ENCODE results near the gene ERO1A.

ERO1A gene

DNA sequence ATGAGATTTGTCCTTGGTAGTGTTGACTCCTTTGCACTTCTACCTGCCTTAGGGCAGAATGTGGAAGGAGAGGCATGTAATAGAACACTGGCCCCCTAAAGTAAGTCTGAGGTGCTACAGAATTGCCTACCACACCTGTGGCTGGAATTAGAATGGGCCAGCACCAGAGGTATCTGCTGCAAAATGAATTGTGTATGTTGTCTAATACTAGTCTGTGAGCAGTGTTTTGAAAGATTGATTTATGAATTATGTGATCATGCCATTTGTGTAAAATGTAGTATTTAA lies 28.9 kb upstream of the ERO1A start:
- peaks cover 46 to 74% of the 10 kb centered on the region in 2 donors for H3K36me3 ChIP-seq (ENCODE audit: control insufficient read depth in 1 of 2, insufficient read depth in 2 of 2, low read length in 2 of 2)
- H3K27me3 ChIP-seq (ENCODE audit: low read depth, low read length): no peaks in the 10 kb centered on the region
- no peaks in the 10 kb centered on the region for H3K9me3 ChIP-seq (ENCODE audit: control insufficient read depth in 1 of 2, low read length in 2 of 2)
- H3K4me1 ChIP-seq (ENCODE audit: control insufficient read depth in 1 of 2, insufficient read depth in 2 of 2, low read length in 2 of 2): no peaks in the 10 kb centered on the region
- no peak overlapping the region for H3K27ac ChIP-seq (ENCODE audit: low read length)
- H3K4me3 ChIP-seq (ENCODE audit: low read depth in 1 of 2, low read length in 2 of 2): no peak overlapping the region

DNA sequence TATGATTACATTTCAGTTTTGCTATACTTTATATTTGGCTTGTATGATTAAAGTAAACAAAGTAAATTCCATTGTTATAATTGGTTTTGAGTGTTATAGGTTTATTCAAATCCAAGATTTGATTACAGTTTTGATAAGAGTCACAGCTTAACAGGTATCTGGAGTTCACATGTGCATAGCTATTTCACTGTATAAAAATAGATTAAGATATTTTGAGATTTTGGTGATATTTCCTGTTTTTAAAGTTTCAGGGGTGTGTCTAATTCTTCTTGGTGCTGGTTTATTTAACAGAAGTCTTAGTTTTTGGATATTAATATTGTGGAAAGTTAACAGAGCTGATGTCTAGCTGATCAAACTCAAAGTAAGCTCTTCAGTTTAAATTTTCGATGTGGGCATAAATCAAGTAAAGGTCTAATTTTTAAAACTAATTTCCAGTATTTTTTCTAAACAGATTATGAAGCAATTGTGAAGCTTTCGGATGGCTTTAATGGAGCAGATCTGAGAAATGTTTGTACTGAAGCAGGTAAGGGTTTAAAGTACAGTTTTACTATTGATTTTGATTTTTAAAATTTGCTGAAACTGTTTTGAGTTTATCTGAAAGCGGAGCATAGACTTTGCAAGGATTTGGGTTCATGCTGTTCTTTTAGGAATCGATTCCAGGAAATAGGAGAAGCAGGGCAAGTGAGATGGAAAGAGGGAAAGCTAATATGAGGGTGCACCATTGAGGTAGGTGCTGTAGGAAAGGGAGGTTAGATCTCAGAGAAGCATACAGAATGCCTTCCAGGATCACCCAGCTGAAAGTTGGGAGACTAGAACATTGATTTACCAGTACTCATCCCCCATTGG lies 28.4 kb upstream of the ERO1A start:
- Histone ChIP-seq H3K4me1 (ENCODE audit: control insufficient read depth in 1 of 2, insufficient read depth in 2 of 2, low read length in 2 of 2) (no peaks in the 10 kb centered on the region), H3K27ac (ENCODE audit: low read length) (no peak overlapping the region), H3K36me3 (ENCODE audit: control insufficient read depth in 1 of 2, insufficient read depth in 2 of 2, low read length in 2 of 2) (peaks cover 52 to 79% of the 10 kb centered on the region in 2 donors), H3K27me3 (ENCODE audit: low read depth, low read length) (no peaks in the 10 kb centered on the region), H3K9me3 (ENCODE audit: control insufficient read depth in 1 of 2, low read length in 2 of 2) (no peaks in the 10 kb centered on the region), H3K4me3 (ENCODE audit: low read depth in 1 of 2, low read length in 2 of 2) (no peak overlapping the region)

DNA sequence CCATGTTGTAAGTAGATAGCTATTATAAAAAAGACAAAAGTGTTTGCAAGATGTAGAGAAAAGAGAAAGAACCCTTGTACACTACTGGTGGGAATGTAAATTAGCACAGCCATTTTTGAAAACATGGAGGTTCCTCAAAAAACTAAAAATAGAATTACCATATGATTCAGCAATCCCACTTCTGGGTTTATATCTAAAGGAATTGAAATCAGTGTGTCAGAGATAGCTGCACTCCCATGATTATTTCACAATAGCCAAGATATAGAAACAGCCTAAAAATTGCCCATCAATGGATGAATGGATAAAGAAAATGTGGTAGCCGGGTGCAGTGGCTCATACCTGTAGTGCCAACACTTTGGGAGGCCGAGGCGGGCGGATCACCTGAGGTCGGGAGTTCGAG lies 20.8 kb upstream of the ERO1A start:
- Histone ChIP-seq H3K4me1 (ENCODE audit: control insufficient read depth in 1 of 2, insufficient read depth in 2 of 2, low read length in 2 of 2) (no peaks in the 10 kb centered on the region), H3K36me3 (ENCODE audit: control insufficient read depth in 1 of 2, insufficient read depth in 2 of 2, low read length in 2 of 2) (peaks cover 47 to 62% of the 10 kb centered on the region in 2 donors), H3K27ac (ENCODE audit: low read length) (no peak overlapping the region), H3K9me3 (ENCODE audit: control insufficient read depth in 1 of 2, low read length in 2 of 2) (no peaks in the 10 kb centered on the region), H3K27me3 (ENCODE audit: low read depth, low read length) (no peaks in the 10 kb centered on the region), H3K4me3 (ENCODE audit: low read depth in 1 of 2, low read length in 2 of 2) (no peak overlapping the region)

DNA sequence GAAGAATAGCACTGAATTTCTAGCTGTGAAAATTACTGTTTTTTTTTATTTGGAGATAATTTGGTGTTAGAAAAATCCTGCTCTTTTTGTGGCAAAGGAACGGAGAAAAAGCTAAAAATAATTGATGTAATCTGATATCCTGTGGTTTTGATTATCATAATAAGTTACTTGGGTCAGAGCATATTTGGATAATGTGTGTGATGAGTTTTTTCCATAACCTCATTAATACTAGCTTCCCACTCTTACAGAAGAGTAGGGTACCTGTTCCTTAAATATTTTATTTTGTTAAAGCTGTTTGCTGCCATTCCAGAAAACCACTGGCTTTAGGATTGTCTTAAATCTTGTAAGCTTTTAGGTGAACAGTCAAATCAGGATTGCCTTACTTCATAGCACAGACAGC lies 16.3 kb upstream of the ERO1A start:
- no peak overlapping the region for H3K27ac ChIP-seq (ENCODE audit: low read length)
- peaks cover 8 to 13% of the 10 kb centered on the region in 2 donors for H3K4me1 ChIP-seq (ENCODE audit: control insufficient read depth in 1 of 2, insufficient read depth in 2 of 2, low read length in 2 of 2)
- peaks cover 47 to 55% of the 10 kb centered on the region in 2 donors for H3K36me3 ChIP-seq (ENCODE audit: control insufficient read depth in 1 of 2, insufficient read depth in 2 of 2, low read length in 2 of 2)
- H3K27me3 ChIP-seq (ENCODE audit: low read depth, low read length): no peaks in the 10 kb centered on the region
- no peaks in the 10 kb centered on the region for H3K9me3 ChIP-seq (ENCODE audit: control insufficient read depth in 1 of 2, low read length in 2 of 2)
- H3K4me3 ChIP-seq (ENCODE audit: low read depth in 1 of 2, low read length in 2 of 2): no peak overlapping the region

DNA sequence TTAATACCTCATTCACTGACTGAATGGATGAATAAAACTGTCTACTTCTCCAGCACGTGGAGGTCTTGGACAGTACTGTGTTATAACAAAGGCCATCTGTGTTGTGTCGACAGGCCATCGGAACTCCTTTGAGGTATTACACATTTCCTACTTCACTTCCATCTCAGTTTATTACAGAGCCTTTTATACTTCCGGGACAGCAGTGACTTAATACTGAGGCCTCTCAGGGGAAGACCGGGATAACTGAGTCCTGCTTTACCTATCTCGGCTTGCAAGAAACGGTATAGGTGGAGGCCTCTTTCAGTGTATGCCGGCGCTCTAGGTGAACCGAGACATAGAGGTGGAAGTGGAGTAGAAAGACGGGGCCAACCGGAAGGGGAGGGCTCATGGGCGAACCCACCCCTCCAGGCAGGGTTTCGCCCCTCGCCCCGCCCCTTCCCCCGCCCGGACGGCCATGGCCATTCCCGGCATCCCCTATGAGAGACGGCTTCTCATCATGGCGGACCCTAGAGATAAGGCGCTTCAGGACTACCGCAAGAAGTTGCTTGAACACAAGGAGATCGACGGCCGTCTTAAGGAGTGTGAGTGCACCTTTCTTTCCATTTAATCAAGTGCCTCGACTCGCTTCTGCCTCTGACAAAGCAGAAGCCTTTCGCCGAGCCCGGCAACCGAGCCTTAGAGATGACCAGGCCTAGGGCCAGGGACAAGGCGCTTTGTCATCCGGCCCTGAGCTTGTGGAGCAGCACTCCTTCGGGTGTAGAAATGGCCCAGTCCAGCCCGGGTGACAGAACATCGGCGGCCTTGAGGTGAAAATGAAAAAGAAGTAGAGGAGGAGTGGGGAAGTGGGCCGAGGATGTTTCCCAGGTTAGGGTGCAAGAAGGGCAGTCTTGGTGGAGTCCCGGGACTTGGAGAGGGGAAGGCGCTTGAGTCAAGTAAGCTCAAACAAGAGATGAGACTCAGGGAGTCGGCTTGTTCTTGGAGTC lies 11.7 kb upstream of the ERO1A start, which contains the start of gene PSMC6:
TSS of gene PSMC6 (plus strand) at position 477 of the 983 bp plus-strand sequence. CDS start at position 497, 20 bp downstream.
- H3K36me3 ChIP-seq (ENCODE audit: control insufficient read depth in 1 of 2, insufficient read depth in 2 of 2, low read length in 2 of 2): peaks cover 21 to 28% of the 10 kb centered on the region in 2 donors
- peak within 1 kb of the TSS; percentile 81 to 83 for H3K4me3 ChIP-seq (ENCODE audit: low read depth in 1 of 2, low read length in 2 of 2)
- peaks cover 12 to 17% of the 10 kb centered on the region in 2 donors for H3K4me1 ChIP-seq (ENCODE audit: control insufficient read depth in 1 of 2, insufficient read depth in 2 of 2, low read length in 2 of 2)
- H3K27me3 ChIP-seq (ENCODE audit: low read depth, low read length): no peaks in the 10 kb centered on the region
- H3K9me3 ChIP-seq (ENCODE audit: control insufficient read depth in 1 of 2, low read length in 2 of 2): no peaks in the 10 kb centered on the region
- peak within 1 kb of the TSS; percentile 97 for H3K27ac ChIP-seq (ENCODE audit: low read length)

DNA sequence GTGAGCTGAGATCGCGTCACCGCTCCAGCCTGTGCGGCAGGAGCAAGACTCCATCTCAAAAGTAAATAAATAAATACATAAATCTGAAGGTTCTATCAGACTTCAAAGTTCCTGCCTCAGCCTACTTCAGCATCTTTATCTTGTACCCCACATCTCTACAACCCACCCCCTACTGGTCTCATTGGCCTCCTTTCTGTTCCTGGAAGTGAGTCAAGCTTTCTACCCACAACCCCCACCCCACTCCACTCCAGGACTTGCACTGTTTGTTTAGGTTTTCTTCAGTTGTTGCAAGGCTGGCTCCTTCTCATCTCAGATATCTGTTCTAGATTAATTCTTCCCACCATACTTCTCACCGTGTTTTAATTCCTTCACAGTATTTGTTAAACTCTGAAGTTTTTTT lies 10.9 kb upstream of the ERO1A start:
- Histone ChIP-seq H3K4me3 (ENCODE audit: low read depth in 1 of 2, low read length in 2 of 2) (peak overlapping the region; percentile 81 to 83), H3K4me1 (ENCODE audit: control insufficient read depth in 1 of 2, insufficient read depth in 2 of 2, low read length in 2 of 2) (peaks cover 12 to 17% of the 10 kb centered on the region in 2 donors)

DNA sequence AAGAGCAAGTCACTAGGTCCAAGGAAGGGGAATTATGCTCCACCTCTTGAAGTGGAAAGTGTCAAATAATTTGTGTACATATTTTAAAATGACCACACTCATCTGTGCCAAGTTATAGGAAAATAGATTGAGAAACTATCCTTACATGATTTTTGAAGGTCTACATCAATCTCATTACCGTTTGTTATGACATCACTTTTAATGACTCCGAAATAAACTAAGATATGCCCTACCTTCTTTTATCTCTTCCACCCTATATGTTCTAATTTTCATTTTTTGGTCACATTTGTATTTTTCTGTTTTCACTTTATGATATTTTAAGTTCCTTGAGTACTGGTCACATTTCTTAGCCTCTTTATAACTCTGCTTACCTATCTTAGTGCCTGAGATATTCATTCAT lies 8.3 kb upstream of the ERO1A start:
- Histone ChIP-seq H3K27me3 (ENCODE audit: low read depth, low read length) (no peaks in the 10 kb centered on the region), H3K4me3 (ENCODE audit: low read depth in 1 of 2, low read length in 2 of 2) (no peak overlapping the region), H3K9me3 (ENCODE audit: control insufficient read depth in 1 of 2, low read length in 2 of 2) (no peaks in the 10 kb centered on the region), H3K27ac (ENCODE audit: low read length) (no peak overlapping the region), H3K4me1 (ENCODE audit: control insufficient read depth in 1 of 2, insufficient read depth in 2 of 2, low read length in 2 of 2) (peaks cover 12 to 15% of the 10 kb centered on the region in 2 donors), H3K36me3 (ENCODE audit: control insufficient read depth in 1 of 2, insufficient read depth in 2 of 2, low read length in 2 of 2) (peaks cover 0 to 2% of the 10 kb centered on the region in 2 donors)

More for the DNA sequence above, 10.9 kb upstream of the ERO1A start:
- Histone ChIP-seq H3K9me3 (ENCODE audit: control insufficient read depth in 1 of 2, low read length in 2 of 2) (no peaks in the 10 kb centered on the region), H3K36me3 (ENCODE audit: control insufficient read depth in 1 of 2, insufficient read depth in 2 of 2, low read length in 2 of 2) (peaks cover 14 to 21% of the 10 kb centered on the region in 2 donors), H3K27ac (ENCODE audit: low read length) (peak overlapping the region; percentile 97), H3K27me3 (ENCODE audit: low read depth, low read length) (no peaks in the 10 kb centered on the region)

DNA sequence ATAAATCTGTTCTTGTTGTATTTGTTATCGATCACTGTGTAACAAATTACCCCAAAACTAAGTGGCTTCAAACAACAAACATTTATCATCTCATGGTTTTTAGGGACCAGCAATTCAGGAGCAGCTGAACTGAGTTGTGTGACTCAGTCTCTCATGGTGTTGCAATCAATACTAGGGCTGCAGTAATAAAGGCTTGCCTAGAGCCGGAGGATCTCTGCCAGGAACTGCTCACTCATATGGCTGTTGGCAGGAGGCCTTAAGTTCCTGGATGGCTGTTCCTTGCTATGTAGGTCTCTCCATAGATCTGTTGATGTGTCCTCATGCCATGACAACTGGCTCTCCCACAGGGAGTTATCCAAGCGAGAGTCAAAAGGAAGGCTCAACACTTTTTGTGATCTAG lies 7.9 kb upstream of the ERO1A start:
- no peaks in the 10 kb centered on the region for H3K9me3 ChIP-seq (ENCODE audit: control insufficient read depth in 1 of 2, low read length in 2 of 2)
- peaks cover 9 to 10% of the 10 kb centered on the region in 2 donors for H3K4me1 ChIP-seq (ENCODE audit: control insufficient read depth in 1 of 2, insufficient read depth in 2 of 2, low read length in 2 of 2)
- H3K27ac ChIP-seq (ENCODE audit: low read length): no peak overlapping the region
- no peaks in the 10 kb centered on the region for H3K36me3 ChIP-seq (ENCODE audit: control insufficient read depth in 1 of 2, insufficient read depth in 2 of 2, low read length in 2 of 2)
- no peak overlapping the region for H3K4me3 ChIP-seq (ENCODE audit: low read depth in 1 of 2, low read length in 2 of 2)
- no peaks in the 10 kb centered on the region for H3K27me3 ChIP-seq (ENCODE audit: low read depth, low read length)

DNA sequence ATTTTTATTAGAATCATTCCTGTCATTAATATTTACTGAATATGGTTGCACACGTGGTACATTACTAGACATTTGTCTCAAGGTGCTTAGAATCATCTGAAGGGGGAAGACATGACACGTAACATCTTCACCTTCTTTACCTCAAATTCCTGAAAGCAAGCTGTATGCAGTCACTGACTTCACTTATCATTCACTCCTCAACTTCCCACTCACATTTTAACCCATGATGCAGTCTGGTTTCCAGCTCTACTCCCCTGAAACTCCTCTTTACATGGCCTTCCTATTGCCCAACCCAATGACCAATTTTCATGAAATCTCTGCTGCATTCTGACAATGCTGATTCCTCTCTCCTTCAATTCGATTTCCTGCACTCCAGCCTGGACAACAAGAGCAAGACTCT lies 5.9 kb upstream of the ERO1A start:
- H3K27ac ChIP-seq (ENCODE audit: low read length): peak overlapping the region; percentile 19
- no peaks in the 10 kb centered on the region for H3K36me3 ChIP-seq (ENCODE audit: control insufficient read depth in 1 of 2, insufficient read depth in 2 of 2, low read length in 2 of 2)
- H3K4me3 ChIP-seq (ENCODE audit: low read depth in 1 of 2, low read length in 2 of 2): no peak overlapping the region
- peaks cover under 1 to 1% of the 10 kb centered on the region in 2 donors for H3K4me1 ChIP-seq (ENCODE audit: control insufficient read depth in 1 of 2, insufficient read depth in 2 of 2, low read length in 2 of 2)
- no peaks in the 10 kb centered on the region for H3K27me3 ChIP-seq (ENCODE audit: low read depth, low read length)
- no peaks in the 10 kb centered on the region for H3K9me3 ChIP-seq (ENCODE audit: control insufficient read depth in 1 of 2, low read length in 2 of 2)

DNA sequence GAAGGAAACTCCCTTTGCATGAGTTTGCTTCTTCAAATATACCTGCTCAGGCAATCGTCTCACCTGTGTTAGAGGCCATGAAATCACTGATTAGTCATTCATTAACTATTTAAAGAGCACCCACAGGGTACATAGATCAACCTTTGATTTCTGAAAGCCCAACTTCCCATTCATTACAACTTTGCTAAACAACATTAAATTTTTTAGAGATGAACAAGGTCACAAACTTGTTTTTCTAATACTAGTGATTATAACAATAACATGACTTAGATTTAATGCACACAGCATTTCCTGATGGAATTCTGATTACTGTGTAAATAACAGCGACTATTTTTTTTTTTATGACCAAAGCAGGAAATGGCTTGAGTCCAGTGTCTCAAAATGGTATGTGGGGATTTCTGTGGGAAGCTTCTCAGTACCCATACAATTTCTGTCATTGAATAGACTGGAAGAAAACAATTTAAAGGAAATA lies 5.4 kb upstream of the ERO1A start:
- H3K36me3 ChIP-seq (ENCODE audit: control insufficient read depth in 1 of 2, insufficient read depth in 2 of 2, low read length in 2 of 2): no peaks in the 10 kb centered on the region
- no peak overlapping the region for H3K4me3 ChIP-seq (ENCODE audit: low read depth in 1 of 2, low read length in 2 of 2)
- H3K27me3 ChIP-seq (ENCODE audit: low read depth, low read length): no peaks in the 10 kb centered on the region
- no peaks in the 10 kb centered on the region for H3K9me3 ChIP-seq (ENCODE audit: control insufficient read depth in 1 of 2, low read length in 2 of 2)
- H3K27ac ChIP-seq (ENCODE audit: low read length): peak overlapping the region; percentile 46
- H3K4me1 ChIP-seq (ENCODE audit: control insufficient read depth in 1 of 2, insufficient read depth in 2 of 2, low read length in 2 of 2): no peaks in the 10 kb centered on the region

Data from muscle layer of duodenum (tissue), 2 donors.